HEK293 (cell line): Measurements from ENCODE around the gene IP6K3.

Source experiments
- GLIS2 ChIP-seq: fragments of 450-650 bp; formaldehyde crosslinking; IDR thresholded peaks from 2 replicates; pipeline ENCODE4 v1.5.1; 2016; ENCODE audit warnings: missing biosample characterization, missing genetic modification characterization
- KLF16 ChIP-seq: fragments of 450-650 bp; formaldehyde crosslinking; IDR thresholded peaks from 2 replicates; pipeline ENCODE4 v1.5.1; 2017; ENCODE audit warnings: missing biosample characterization, missing genetic modification characterization
- KLF8 ChIP-seq: fragments of 450-650 bp; formaldehyde crosslinking; IDR thresholded peaks from 2 replicates; pipeline ENCODE4 v1.5.1; 2016; ENCODE audit warnings: missing biosample characterization, missing genetic modification characterization
- TRIM28 ChIP-seq: IDR thresholded peaks from 2 replicates; pipeline ENCODE4 v1.6.1; 2011; ENCODE audit warnings: low read length, control low read depth, borderline replicate concordance
- YY2 ChIP-seq: fragments of 450-650 bp; formaldehyde crosslinking; IDR thresholded peaks from 2 replicates; pipeline ENCODE4 v1.5.1; 2016; ENCODE audit warnings: missing biosample characterization, missing genetic modification characterization
- ZFP37 ChIP-seq: fragments of 450-650 bp; formaldehyde crosslinking; IDR thresholded peaks from 2 replicates; pipeline ENCODE4 v1.5.1; 2016; ENCODE audit warnings: missing biosample characterization, missing genetic modification characterization
- ZNF140 ChIP-seq: fragments of 450-650 bp; formaldehyde crosslinking; IDR thresholded peaks from 2 replicates; pipeline ENCODE4 v1.5.1; 2016; ENCODE audit warnings: missing biosample characterization, missing genetic modification characterization
- ZNF155 ChIP-seq: fragments of 450-650 bp; formaldehyde crosslinking; IDR thresholded peaks from 2 replicates; pipeline ENCODE4 v1.5.1; 2016; ENCODE audit warnings: missing biosample characterization, missing genetic modification characterization
- ZNF157 ChIP-seq: fragments of 450-650 bp; formaldehyde crosslinking; IDR thresholded peaks from 2 replicates; pipeline ENCODE4 v1.5.1; 2016; ENCODE audit warnings: missing biosample characterization, missing genetic modification characterization
- ZNF19 ChIP-seq: fragments of 450-650 bp; formaldehyde crosslinking; IDR thresholded peaks from 2 replicates; pipeline ENCODE4; 2016; ENCODE audit warnings: missing biosample characterization, missing genetic modification characterization, low read depth
- ZNF202 ChIP-seq: fragments of 450-650 bp; formaldehyde crosslinking; IDR thresholded peaks from 2 replicates; pipeline ENCODE4 v1.5.1; 2016; ENCODE audit warnings: missing biosample characterization, missing genetic modification characterization, borderline replicate concordance
- ZNF302 ChIP-seq: fragments of 450-650 bp; formaldehyde crosslinking; IDR thresholded peaks from 2 replicates; pipeline ENCODE4 v1.5.1; 2016; ENCODE audit warnings: missing biosample characterization, missing genetic modification characterization, low read depth
- ZNF324 ChIP-seq: fragments of 450-650 bp; formaldehyde crosslinking; IDR thresholded peaks from 2 replicates; pipeline ENCODE4 v1.5.1; 2016; ENCODE audit warnings: missing biosample characterization, missing genetic modification characterization
- ZNF416 ChIP-seq: fragments of 450-650 bp; formaldehyde crosslinking; IDR thresholded peaks from 2 replicates; pipeline ENCODE4 v1.5.1; 2016; ENCODE audit warnings: missing biosample characterization, missing genetic modification characterization
- ZNF426 ChIP-seq: fragments of 450-650 bp; formaldehyde crosslinking; IDR thresholded peaks from 2 replicates; pipeline ENCODE4 v1.5.1; 2017; ENCODE audit warnings: missing biosample characterization, missing genetic modification characterization, mild to moderate bottlenecking, inconsistent platforms, moderate library complexity
- ZNF514 ChIP-seq: fragments of 450-650 bp; formaldehyde crosslinking; IDR thresholded peaks from 2 replicates; pipeline ENCODE4 v1.5.1; 2016; ENCODE audit warnings: missing biosample characterization, missing genetic modification characterization
- ZNF529 ChIP-seq: fragments of 450-650 bp; formaldehyde crosslinking; IDR thresholded peaks from 2 replicates; pipeline ENCODE4 v1.5.1; 2017; ENCODE audit warnings: missing genetic modification characterization, missing biosample characterization; ENCODE audit not compliant: insufficient replicate concordance
- ZNF530 ChIP-seq: fragments of 450-650 bp; formaldehyde crosslinking; IDR thresholded peaks from 2 replicates; pipeline ENCODE4 v1.5.1; 2016; ENCODE audit warnings: low read depth, missing biosample characterization, missing genetic modification characterization
- ZNF548 ChIP-seq: fragments of 450-650 bp; formaldehyde crosslinking; IDR thresholded peaks from 2 replicates; pipeline ENCODE4 v1.5.1; 2016; ENCODE audit warnings: missing biosample characterization, missing genetic modification characterization
- ZNF558 ChIP-seq: fragments of 450-650 bp; formaldehyde crosslinking; IDR thresholded peaks from 2 replicates; pipeline ENCODE4 v1.5.1; 2016; ENCODE audit warnings: missing biosample characterization, missing genetic modification characterization
- ZNF621 ChIP-seq: fragments of 450-650 bp; formaldehyde crosslinking; IDR thresholded peaks from 2 replicates; pipeline ENCODE4 v1.5.1; 2017; ENCODE audit warnings: missing biosample characterization, missing genetic modification characterization
- ZNF624 ChIP-seq: fragments of 450-650 bp; formaldehyde crosslinking; IDR thresholded peaks from 2 replicates; pipeline ENCODE4 v1.5.1; 2017; ENCODE audit warnings: missing biosample characterization, missing genetic modification characterization
- ZNF654 ChIP-seq: fragments of 450-650 bp; formaldehyde crosslinking; IDR thresholded peaks from 2 replicates; pipeline ENCODE4 v1.5.1; 2016; ENCODE audit warnings: low read depth, missing biosample characterization, missing genetic modification characterization
- ZNF768 ChIP-seq: fragments of 450-650 bp; formaldehyde crosslinking; IDR thresholded peaks from 2 replicates; pipeline ENCODE4 v1.5.1; 2018; ENCODE audit warnings: missing biosample characterization, mild to moderate bottlenecking, missing genetic modification characterization
- ZNF777 ChIP-seq: fragments of 450-650 bp; formaldehyde crosslinking; IDR thresholded peaks from 2 replicates; pipeline ENCODE4 v1.5.1; 2017; ENCODE audit warnings: missing biosample characterization, missing genetic modification characterization, borderline replicate concordance
- TF ChIP-seq, protein P1 (sequence below): fragments of 450-650 bp; formaldehyde crosslinking; IDR thresholded peaks from 2 replicates; pipeline ENCODE4 v1.5.1; 2016; ENCODE audit warnings: missing biosample characterization, missing genetic modification characterization
- TF ChIP-seq, protein P2 (sequence below): fragments of 450-650 bp; formaldehyde crosslinking; IDR thresholded peaks from 2 replicates; pipeline ENCODE4 v1.5.1; 2016; ENCODE audit warnings: missing biosample characterization, missing genetic modification characterization
- TF ChIP-seq, protein P3 (sequence below): fragments of 450-650 bp; formaldehyde crosslinking; conservative IDR thresholded peaks from 2 replicates; pipeline ENCODE4 v1.5.1; 2016; ENCODE audit warnings: low read depth, missing biosample characterization, missing genetic modification characterization
- TF ChIP-seq, protein P4 (sequence below): fragments of 450-650 bp; formaldehyde crosslinking; IDR thresholded peaks from 2 replicates; pipeline ENCODE4 v1.5.1; 2016; ENCODE audit warnings: missing biosample characterization, missing genetic modification characterization, low read depth

IP6K3 gene

DNA sequence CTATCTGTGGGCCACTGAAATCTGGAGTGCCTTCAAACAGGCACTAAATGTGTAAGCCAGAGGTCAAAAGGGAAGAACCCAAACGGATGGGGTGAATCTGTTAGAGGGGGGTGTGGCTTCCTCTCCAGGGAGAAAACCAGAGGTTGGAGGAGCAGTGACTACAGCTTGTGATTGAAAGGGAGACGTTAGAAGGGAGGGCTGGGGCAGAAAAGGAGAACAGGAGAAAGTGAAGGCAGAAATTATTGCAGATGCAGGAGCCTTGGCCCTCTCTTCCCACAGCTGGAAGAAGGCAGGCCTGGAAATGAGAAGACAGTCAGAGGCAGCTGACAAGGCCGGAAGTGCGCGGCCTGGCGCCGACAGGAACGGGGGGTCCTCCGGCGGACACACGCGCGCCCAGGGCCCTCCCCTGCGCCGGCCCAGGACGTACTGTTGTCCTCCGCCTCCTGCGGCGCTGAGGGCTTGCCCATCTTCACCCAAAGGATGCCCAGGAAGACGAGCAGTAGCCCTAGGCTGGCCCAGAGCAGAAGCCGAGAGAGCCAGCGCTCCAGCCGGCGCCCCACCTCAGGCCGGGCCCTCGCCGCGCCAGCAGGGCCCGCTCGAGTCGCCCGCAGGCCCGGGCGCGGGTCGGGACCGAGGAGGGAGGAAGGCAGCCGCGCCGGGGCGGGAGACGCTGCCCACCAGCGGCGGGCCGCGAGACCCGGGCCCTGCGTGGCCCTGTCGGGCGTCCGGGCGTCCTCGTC, 41.4 kb upstream of the IP6K3 start (continued):
- TF ChIP-seq ZNF621 (tag by site-specific recombination), result no peak
- no peak for TF ChIP-seq ZNF654
- TF ChIP-seq ZNF768 (tag by site-specific recombination), result no peak; the same call in 1 of the 2 replicates
- no peak for TF ChIP-seq KLF16 (tag by site-specific recombination)
- TF ChIP-seq ZNF529 (tag by site-specific recombination), result no peak
- no peak for TF ChIP-seq ZNF155
- TF ChIP-seq, protein P1, sequence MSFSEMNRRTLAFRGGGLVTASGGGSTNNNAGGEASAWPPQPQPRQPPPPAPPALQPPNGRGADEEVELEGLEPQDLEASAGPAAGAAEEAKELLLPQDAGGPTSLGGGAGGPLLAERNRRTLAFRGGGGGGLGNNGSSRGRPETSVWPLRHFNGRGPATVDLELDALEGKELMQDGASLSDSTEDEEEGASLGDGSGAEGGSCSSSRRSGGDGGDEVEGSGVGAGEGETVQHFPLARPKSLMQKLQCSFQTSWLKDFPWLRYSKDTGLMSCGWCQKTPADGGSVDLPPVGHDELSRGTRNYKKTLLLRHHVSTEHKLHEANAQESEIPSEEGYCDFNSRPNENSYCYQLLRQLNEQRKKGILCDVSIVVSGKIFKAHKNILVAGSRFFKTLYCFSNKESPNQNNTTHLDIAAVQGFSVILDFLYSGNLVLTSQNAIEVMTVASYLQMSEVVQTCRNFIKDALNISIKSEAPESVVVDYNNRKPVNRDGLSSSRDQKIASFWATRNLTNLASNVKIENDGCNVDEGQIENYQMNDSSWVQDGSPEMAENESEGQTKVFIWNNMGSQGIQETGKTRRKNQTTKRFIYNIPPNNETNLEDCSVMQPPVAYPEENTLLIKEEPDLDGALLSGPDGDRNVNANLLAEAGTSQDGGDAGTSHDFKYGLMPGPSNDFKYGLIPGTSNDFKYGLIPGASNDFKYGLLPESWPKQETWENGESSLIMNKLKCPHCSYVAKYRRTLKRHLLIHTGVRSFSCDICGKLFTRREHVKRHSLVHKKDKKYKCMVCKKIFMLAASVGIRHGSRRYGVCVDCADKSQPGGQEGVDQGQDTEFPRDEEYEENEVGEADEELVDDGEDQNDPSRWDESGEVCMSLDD (tag by site-specific recombination), result peak; percentile 48; the same call in 1 of the 2 replicates
- TF ChIP-seq ZNF302, result no peak
- no peak for TF ChIP-seq YY2 (tag by site-specific recombination)
- TF ChIP-seq ZNF777 (tag by site-specific recombination), result no peak
- TF ChIP-seq ZNF426, result no peak
- TF ChIP-seq ZNF530 (tag by site-specific recombination), result no peak
- no peak for TF ChIP-seq ZNF558
- TF ChIP-seq, protein P2, sequence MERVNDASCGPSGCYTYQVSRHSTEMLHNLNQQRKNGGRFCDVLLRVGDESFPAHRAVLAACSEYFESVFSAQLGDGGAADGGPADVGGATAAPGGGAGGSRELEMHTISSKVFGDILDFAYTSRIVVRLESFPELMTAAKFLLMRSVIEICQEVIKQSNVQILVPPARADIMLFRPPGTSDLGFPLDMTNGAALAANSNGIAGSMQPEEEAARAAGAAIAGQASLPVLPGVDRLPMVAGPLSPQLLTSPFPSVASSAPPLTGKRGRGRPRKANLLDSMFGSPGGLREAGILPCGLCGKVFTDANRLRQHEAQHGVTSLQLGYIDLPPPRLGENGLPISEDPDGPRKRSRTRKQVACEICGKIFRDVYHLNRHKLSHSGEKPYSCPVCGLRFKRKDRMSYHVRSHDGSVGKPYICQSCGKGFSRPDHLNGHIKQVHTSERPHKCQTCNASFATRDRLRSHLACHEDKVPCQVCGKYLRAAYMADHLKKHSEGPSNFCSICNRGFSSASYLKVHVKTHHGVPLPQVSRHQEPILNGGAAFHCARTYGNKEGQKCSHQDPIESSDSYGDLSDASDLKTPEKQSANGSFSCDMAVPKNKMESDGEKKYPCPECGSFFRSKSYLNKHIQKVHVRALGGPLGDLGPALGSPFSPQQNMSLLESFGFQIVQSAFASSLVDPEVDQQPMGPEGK, result peak; percentile 86
- TF ChIP-seq GLIS2, result peak; percentile 99
- no peak for TF ChIP-seq ZNF416
- no peak for TF ChIP-seq ZNF548
- no peak for TF ChIP-seq ZFP37 (tag by site-specific recombination)
- TF ChIP-seq, protein P3, sequence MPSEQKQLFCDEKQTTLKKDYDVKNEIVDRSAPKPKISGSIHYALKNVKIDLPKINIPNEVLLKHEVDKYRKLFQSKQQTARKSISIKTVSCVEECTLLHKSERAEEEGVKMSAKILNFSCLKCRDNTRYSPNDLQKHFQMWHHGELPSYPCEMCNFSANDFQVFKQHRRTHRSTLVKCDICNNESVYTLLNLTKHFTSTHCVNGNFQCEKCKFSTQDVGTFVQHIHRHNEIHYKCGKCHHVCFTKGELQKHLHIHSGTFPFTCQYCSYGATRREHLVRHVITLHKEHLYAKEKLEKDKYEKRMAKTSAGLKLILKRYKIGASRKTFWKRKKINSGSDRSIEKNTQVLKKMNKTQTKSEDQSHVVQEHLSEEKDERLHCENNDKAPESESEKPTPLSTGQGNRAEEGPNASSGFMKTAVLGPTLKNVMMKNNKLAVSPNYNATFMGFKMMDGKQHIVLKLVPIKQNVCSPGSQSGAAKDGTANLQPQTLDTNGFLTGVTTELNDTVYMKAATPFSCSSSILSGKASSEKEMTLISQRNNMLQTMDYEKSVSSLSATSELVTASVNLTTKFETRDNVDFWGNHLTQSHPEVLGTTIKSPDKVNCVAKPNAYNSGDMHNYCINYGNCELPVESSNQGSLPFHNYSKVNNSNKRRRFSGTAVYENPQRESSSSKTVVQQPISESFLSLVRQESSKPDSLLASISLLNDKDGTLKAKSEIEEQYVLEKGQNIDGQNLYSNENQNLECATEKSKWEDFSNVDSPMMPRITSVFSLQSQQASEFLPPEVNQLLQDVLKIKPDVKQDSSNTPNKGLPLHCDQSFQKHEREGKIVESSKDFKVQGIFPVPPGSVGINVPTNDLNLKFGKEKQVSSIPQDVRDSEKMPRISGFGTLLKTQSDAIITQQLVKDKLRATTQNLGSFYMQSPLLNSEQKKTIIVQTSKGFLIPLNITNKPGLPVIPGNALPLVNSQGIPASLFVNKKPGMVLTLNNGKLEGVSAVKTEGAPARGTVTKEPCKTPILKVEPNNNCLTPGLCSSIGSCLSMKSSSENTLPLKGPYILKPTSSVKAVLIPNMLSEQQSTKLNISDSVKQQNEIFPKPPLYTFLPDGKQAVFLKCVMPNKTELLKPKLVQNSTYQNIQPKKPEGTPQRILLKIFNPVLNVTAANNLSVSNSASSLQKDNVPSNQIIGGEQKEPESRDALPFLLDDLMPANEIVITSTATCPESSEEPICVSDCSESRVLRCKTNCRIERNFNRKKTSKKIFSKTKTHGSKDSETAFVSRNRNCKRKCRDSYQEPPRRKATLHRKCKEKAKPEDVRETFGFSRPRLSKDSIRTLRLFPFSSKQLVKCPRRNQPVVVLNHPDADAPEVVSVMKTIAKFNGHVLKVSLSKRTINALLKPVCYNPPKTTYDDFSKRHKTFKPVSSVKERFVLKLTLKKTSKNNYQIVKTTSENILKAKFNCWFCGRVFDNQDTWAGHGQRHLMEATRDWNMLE (tag by site-specific recombination), result no peak
- TF ChIP-seq ZNF202 (tag by site-specific recombination), result no peak
- no peak for TF ChIP-seq ZNF624 (tag by site-specific recombination)
- no peak for TF ChIP-seq ZNF140 (tag by site-specific recombination)
- peak; percentile 48; the same call in 1 of the 2 replicates for TF ChIP-seq ZNF324 (tag by site-specific recombination)
- no peak for TF ChIP-seq ZNF514 (tag by site-specific recombination)
- TF ChIP-seq ZNF19, result no peak
- TF ChIP-seq, protein P4, sequence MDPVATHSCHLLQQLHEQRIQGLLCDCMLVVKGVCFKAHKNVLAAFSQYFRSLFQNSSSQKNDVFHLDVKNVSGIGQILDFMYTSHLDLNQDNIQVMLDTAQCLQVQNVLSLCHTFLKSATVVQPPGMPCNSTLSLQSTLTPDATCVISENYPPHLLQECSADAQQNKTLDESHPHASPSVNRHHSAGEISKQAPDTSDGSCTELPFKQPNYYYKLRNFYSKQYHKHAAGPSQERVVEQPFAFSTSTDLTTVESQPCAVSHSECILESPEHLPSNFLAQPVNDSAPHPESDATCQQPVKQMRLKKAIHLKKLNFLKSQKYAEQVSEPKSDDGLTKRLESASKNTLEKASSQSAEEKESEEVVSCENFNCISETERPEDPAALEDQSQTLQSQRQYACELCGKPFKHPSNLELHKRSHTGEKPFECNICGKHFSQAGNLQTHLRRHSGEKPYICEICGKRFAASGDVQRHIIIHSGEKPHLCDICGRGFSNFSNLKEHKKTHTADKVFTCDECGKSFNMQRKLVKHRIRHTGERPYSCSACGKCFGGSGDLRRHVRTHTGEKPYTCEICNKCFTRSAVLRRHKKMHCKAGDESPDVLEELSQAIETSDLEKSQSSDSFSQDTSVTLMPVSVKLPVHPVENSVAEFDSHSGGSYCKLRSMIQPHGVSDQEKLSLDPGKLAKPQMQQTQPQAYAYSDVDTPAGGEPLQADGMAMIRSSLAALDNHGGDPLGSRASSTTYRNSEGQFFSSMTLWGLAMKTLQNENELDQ (tag by site-specific recombination), result no peak
- peak; percentile 50; the same call in 1 of the 2 replicates for TF ChIP-seq KLF8 (tag by site-specific recombination)
- no peak for TF ChIP-seq TRIM28
- no peak for TF ChIP-seq ZNF157 (tag by site-specific recombination)
